Gastroesophageal sphincter (tissue), 4 donors: ENCODE data around the gene GNG12. TPM values are rescaled to one million over a fixed set of nuclear protein-coding genes. Genes with fewer than 3 reads are reported as not detected.

Source experiments
- ATAC-seq: fragments of 150-250 bp; one replicate; pipeline ENCODE4 v1.9.1; 2016; ENCODE audit warnings: mild to moderate bottlenecking, moderate library complexity
- H3K27ac ChIP-seq, 4 donors: fragments of 200-600 bp; sonication (generic) in 3 of 4; 1 replicate in 3 of 4; 2 replicates in 1 of 4; pipeline ENCODE4 v1.5.1; 2016 to 2019
- H3K27me3 ChIP-seq: fragments of 200-600 bp; sonication (generic); one replicate; pipeline ENCODE4 v1.5.1; 2019
- H3K36me3 ChIP-seq, 2 donors: fragments of 200-600 bp; sonication (generic); one replicate each; pipeline ENCODE4 v1.5.1; 2019; ENCODE audit warnings: control low read depth in 1 of 2
- H3K4me1 ChIP-seq, 3 donors: fragments of 200-600 bp; sonication (generic); 1 replicate in 2 of 3; 2 replicates in 1 of 3; pipeline ENCODE4 v1.5.1; 2016 to 2019; ENCODE audit warnings: control low read depth in 2 of 3
- H3K4me3 ChIP-seq, 2 donors: fragments of 200-600 bp; sonication (generic); one replicate each; pipeline ENCODE4 v1.5.1; 2019; ENCODE audit warnings: mild to moderate bottlenecking in 1 of 2, moderate library complexity in 1 of 2
- H3K9me3 ChIP-seq, 3 donors: fragments of 200-600 bp; sonication (generic); one replicate each; pipeline ENCODE4 v1.5.1; 2017 to 2019; ENCODE audit warnings: control low read depth in 2 of 3
- CTCF ChIP-seq, 4 experiments: fragments of 200-600 bp in 2 of 4; fragments of 450-650 bp in 2 of 4; sonication (generic) in 1 of 4; IDR thresholded peaks; one replicate each; pipeline ENCODE4 v1.5.1; 2017 to 2019; ENCODE audit warnings: antibody characterized with exemption in 4 of 4, mild to moderate bottlenecking in 2 of 4, moderate library complexity in 2 of 4
- EP300 ChIP-seq: sonication (generic); formaldehyde crosslinking; IDR thresholded peaks from one replicate; pipeline ENCODE4 v1.6.1; 2017; ENCODE audit warnings: antibody characterized with exemption, mild to moderate bottlenecking
- POLR2A ChIP-seq, 2 donors: fragments of 450-650 bp; IDR thresholded peaks; one replicate each; pipeline ENCODE4 v1.6.1; 2017; ENCODE audit warnings: antibody characterized with exemption in 2 of 2, mild to moderate bottlenecking in 2 of 2, moderate library complexity in 1 of 2
- POLR2AphosphoS5 ChIP-seq: sonication (generic); formaldehyde crosslinking; IDR thresholded peaks from one replicate; pipeline ENCODE4 v1.6.1; 2017; ENCODE audit warnings: antibody characterized with exemption
- WGBS, 2 donors: methylation state at CpG; one replicate each; pipeline ENCODE4 v1.1.5; 2018; ENCODE audit warnings: low coverage in 1 of 2; 5-methylcytosine and 5-hydroxymethylcytosine counted together
- total RNA-seq, 4 donors: library from RNA; depleted of rRNA; stranded (reverse); fragments of >200 nt; gene quantifications; one replicate each; pipeline ENCODE4 v1.1.0, GENCODE V29; 2016

GNG12 gene
- total RNA-seq, 4 donors from 2014 or later, result 135 to 175 (median 149) TPM

GRCh38 chr1:67777440-67777839, 55.8 kb downstream of the GNG12 start:
- no peak for TF ChIP-seq EP300
- TF ChIP-seq CTCF (IDR thresholded peaks at IDR 0.05), result no peak
- TF ChIP-seq POLR2AphosphoS5, result no peak
- TF ChIP-seq POLR2A (IDR thresholded peaks at IDR 0.05), result no peak
- Histone ChIP-seq H3K36me3 (peaks cover 0 to 23% of the 10 kb centered on the region in 2 donors), H3K4me1 (peaks cover 7 to 50% (median 12%) of the 10 kb centered on the region in 3 donors), H3K4me3 (no peak overlapping the region), H3K27ac (peak overlapping the region; percentile 59 to 79 (median 70)), H3K9me3 (no peaks in the 10 kb centered on the region), H3K27me3 (no peaks in the 10 kb centered on the region)
- no peak for ATAC-seq
- 9 to 19% methylated on average over 3 to 4 of the region's 4 CpGs for WGBS, 2 donors

GRCh38 chr1:67777016-67777415, 56.3 kb downstream of the GNG12 start:
- no peak for ATAC-seq
- Histone ChIP-seq H3K27ac (peak overlapping the region; percentile 59 to 79 (median 70)), H3K9me3 (no peaks in the 10 kb centered on the region), H3K4me3 (no peak overlapping the region), H3K36me3 (peaks cover 0 to 23% of the 10 kb centered on the region in 2 donors), H3K4me1 (peaks cover 7 to 48% (median 12%) of the 10 kb centered on the region in 3 donors), H3K27me3 (no peaks in the 10 kb centered on the region)
- TF ChIP-seq EP300 (no peak), POLR2AphosphoS5 (no peak), CTCF (IDR thresholded peaks at IDR 0.05) (no peak), POLR2A (IDR thresholded peaks at IDR 0.05) (no peak)

- WGBS, 2 donors, result 95% methylated on average over 3 to 4 of the region's 4 CpGs
- no peak overlapping the region for H3K4me3 ChIP-seq
- H3K27ac ChIP-seq, result no peak overlapping the region
- no peak for ATAC-seq
- H3K4me1 ChIP-seq, result peaks cover 4 to 45% (median 8%) of the 10 kb centered on the region in 3 donors
- H3K36me3 ChIP-seq, result peaks cover 0 to 23% of the 10 kb centered on the region in 2 donors
- no peaks in the 10 kb centered on the region for H3K9me3 ChIP-seq
- no peak for TF ChIP-seq EP300
- no peak for TF ChIP-seq POLR2AphosphoS5
- no peak for TF ChIP-seq CTCF (IDR thresholded peaks at IDR 0.05)
- TF ChIP-seq POLR2A (IDR thresholded peaks at IDR 0.05), result no peak
- no peaks in the 10 kb centered on the region for H3K27me3 ChIP-seq
These were observed 59.8 kb downstream of the GNG12 start for GRCh38 chr1:67773462-67773861.

GRCh38 chr1:67771749-67772148, 61.5 kb downstream of the GNG12 start:
- H3K4me3 ChIP-seq, result no peak overlapping the region
- ATAC-seq, result no peak

More at GRCh38 chr1:67771749-67772148, 61.5 kb downstream of the GNG12 start:
- H3K27ac ChIP-seq, result peak overlapping the region in 1 of 4 donors; percentile 12
- no peaks in the 10 kb centered on the region for H3K27me3 ChIP-seq
- TF ChIP-seq CTCF (IDR thresholded peaks at IDR 0.05) (no peak), EP300 (no peak), POLR2AphosphoS5 (no peak), POLR2A (IDR thresholded peaks at IDR 0.05) (no peak)
- WGBS, 2 donors, result 11 to 20% methylated on average over 1 of the region's 1 CpG
- peaks cover 0 to 46% (median 3%) of the 10 kb centered on the region in 3 donors for H3K4me1 ChIP-seq
- H3K9me3 ChIP-seq, result no peaks in the 10 kb centered on the region
- peaks cover 0 to 22% of the 10 kb centered on the region in 2 donors for H3K36me3 ChIP-seq
